Measurements from ENCODE around the gene FHOD3.

- TF ChIP-seq GATA1 (IDR thresholded peaks at IDR 0.05; ENCODE audit: low read depth, low read length): no peak
- no peak for TF ChIP-seq POLR2A (IDR thresholded peaks at IDR 0.05; ENCODE audit: low read length)
These were observed 171.9 kb downstream of the FHOD3 start for GRCh38 chr18:36469461-36469860.
